Muscle of back (tissue), 11 donors: Measurements from ENCODE around the gene WWOX. TPM values are rescaled to one million over a fixed set of nuclear protein-coding genes. Genes with fewer than 3 reads are reported as not detected.
A peak's percentile ranks its signal among the peaks of the same experiment; 100 is the strongest.

Experiments
- DNase-seq, 3 donors: peaks; one replicate each; pipeline versions ENCODE4 v3.0.0 to v3.0.0-alpha.2; 2013
- polyA plus RNA-seq, 10 donors: library from polyadenylated mRNA; unstranded; fragments of 120-200 nt; gene quantifications; one replicate each; pipeline ENCODE4 v1.2.1, GENCODE V29; 2013; ENCODE audit not compliant: insufficient read length in 10 of 10

Gene WWOX
- polyA plus RNA-seq, 10 donors = 7.8 to 14.7 (median 12.8) TPM

DNA sequence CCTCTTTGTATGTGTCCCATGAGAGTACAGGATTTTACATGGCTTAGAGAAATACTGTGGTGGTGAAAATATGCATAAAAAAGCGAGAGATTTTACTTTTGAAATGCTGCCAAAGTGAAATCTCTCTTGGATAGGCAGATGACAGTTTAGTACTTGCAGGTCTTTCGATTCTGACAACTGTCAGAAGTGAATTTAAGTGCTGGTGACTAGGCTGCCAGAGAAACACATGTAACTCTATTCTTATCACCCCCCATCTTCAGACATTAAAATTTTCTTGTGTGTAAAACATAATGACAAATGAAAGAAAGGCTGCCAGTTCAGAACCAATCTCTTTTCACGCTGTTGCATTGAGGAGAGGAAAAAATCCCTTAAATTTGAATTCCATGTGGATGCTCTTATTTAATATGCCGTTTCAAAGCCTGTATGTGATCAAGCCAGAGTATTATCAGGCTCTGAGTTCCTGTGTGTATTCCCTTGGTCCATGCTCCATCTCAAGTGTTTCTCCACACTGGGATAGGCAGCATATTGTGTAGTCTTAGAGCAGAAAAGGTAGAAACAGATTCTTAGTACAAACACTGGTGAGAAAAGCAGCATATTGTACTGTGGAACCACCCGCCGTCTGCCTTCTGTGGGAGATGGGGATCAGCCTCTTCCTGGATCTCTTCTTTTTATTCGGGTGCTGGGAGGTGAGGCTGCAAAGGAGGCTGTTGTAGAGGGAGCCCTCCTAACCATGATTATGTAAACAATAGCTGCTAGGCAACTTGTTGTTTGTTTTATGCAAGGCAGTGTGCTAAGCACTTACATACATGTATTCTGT lies 291.3 kb downstream of the WWOX start:
- peak; percentile 31 to 74 (median 61) for DNase-seq

DNA sequence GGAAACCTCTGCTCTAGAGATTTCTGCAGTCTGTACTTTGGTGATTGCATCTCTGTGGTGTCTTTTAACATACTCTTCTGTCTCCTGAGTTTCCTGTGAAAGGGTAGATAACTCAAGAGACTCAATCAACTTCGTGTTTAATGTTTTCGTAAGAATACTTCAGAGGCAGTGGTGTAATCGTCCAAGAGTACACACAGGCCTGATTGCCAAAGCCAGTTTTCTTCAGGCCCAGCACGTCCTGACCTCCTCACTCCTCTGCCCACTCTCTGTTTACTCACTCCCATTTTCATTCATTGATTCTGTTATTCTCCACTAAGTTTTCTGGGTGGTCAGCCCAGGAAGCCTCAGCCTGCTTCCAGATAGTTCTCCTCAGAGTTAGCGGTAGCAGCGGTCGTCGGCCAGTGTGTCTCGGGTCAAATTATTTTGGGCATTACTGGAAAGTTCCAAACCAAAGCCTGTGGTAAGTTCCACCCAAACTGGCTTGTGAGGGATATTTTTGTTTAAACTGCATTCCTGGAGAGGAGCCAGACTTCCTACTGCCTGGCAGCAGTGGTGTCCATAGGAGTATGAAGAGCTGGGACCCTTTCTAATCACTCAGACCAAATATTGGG lies 293.2 kb downstream of the WWOX start:
- DNase-seq = no peak

DNA sequence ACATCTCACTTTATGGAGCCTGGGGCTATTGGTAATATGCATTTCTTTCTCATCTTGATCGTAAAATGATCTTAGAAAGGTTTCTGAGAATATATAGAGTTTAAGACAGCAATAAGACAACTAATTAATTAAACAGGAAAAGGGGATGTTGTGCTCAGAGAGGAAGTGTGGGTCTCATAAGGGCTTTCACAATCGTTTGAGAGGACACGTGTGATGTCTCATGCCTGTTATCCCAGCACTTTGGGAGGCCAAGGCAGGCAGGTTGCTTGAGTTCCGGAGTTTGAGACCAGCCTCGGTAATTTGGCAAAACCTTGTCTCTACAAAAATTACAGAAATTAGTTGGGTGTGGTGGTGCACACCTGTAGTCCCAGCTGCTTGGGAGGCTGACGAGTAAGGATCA lies 295.6 kb downstream of the WWOX start:
- DNase-seq = no peak

DNA sequence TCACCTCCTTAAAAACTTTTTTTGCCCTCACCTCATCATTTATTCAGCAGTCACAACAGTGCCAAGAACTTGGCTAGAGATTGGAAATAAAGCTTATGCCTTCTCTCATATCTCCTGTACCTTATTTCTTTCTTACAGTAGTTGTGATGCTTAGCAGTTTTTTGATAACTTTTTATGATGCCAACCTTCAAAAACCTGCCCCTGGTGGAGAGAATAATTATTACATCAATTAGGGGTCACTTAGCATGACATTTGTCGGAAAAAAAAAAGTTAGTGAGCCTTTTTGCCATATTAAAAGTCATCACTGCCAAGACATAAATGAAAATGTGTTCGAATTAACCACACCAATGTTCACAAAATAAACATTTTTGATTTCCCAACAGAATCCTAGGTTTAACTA lies 296.6 kb downstream of the WWOX start:
- DNase-seq = no peak

DNA sequence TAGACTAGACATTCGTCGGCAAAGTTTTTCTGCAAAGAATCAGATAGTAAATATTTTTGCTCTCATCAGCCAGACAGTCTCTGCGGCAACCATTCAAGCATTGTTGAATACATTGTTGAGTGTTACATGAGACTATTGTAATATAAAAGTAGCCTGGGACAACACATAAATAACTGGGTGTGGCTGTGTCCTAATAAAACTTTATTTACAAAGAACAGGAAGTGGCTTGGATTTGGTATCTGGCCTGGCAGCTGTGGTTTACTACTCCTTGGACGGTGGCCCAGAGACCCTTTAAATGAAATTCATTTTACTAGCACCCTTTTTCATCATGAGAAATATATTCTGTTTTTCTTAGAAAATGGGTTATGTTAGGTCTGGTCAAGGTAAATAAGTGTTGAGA lies 297.2 kb downstream of the WWOX start:
- no peak for DNase-seq

DNA sequence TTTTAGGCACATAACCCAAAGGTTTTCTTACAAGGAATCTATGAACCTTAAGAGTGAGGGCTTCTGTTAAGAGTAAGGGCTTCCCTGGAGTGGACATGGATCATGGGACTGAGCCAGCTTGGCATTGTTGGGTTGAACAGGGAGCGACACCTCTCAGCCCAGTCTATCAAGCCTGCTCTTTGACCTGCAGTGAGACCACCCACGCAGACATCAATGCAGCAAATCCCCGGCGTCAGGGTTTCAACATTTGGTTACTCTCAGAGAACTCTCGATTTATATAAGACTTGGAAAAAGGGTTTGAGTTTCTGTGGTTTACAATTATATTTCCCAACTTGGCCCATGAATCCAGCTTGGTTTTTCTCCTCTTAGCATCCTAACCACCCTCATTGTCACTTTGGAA lies 299.9 kb downstream of the WWOX start:
- DNase-seq = no peak

DNA sequence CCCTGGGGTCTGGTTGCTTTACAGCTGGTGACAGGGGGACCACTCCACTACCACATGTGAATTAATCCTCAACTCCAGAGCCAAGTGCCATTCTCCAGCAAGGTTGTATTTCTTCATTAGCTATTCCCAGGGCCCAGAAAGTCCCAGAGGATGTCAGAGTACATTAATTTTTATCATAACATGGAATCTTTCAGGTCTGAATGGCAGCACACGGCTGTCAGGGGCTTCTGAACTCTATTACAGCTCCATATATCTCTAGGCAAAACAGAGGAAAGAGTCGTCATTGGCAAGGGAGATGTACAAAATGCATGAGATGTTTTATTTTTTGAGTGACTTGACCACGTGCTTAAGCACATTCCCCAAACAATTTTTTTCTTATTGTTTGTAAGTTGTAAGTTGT lies 303.4 kb downstream of the WWOX start:
- DNase-seq = no peak

DNA sequence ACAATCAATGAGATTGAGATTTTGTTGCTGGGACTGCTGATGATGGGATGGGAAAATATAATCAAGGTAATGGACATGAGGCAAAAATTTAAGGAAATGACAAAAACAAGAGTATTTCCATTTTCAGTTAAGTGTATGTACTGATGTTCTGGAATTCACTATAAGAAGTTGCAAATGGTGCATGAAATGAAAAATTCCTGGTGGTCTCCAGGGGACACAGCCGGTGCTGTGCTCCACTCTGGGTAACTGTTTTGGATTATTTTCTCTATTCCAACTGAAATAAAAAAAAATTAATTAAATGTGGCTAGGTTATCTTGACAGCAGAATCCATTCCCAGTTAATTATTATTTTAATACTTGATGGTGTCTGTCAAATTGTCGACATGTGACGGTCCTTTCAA lies 305.6 kb downstream of the WWOX start:
- DNase-seq = peak in 2 of 3 donors; percentile 53 to 60

DNA sequence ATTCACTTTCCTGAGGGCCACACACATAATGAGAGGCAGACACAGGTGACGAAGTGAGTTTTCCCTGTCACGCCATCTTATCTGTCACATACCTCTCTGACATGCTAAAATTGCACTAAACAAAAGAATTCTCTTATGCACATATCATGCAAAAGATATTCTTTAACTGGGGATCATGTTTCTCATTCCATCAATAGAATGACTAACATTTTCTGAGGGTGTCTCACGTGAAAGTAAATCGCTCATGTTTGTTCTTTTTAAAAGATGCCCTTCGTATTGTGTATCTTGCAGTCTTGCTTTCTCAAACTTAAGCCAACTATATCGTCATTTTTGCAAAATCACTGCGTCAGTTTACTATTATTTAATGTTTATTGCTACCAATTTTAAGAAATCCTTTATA lies 306.4 kb downstream of the WWOX start:
- no peak for DNase-seq

DNA sequence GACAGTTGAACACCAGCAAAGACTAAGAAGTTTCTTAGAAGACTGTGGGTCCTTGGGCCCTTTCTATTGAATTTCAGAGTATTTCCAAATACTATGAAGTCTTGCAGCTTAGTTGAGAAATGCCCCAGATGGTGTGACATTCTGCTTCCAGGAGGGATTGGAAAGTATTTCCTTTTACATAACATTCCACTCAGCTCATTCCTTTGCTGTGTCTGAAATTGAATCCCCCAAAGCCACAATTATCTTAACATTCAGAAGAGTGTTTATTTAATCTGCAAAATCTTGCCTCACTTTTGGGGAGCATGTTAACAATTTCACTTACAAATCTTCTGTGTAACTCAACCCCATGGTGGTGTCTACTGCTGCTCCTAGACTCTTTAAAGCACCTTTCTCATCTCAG lies 307.7 kb downstream of the WWOX start:
- DNase-seq = peak in 1 of 3 donors; percentile 14

DNA sequence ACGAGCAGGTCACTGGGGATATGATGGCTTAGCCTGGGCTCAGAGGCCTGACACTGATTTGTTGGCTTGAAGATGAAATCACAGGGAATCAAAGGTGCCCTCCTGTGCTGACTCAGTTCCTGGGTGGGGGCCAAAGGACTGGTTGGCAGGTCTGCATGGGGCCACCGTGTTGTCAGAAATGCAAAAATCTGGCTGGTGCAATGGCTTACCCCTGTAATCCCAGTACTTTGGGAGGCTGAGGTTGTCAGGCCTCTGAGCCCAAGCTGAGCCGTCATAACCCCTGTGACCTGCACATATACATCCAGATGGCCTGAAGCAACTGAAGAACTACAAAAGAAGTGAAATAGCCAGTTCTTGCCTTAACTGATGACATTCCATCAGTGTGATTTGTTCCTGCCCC lies 314.2 kb downstream of the WWOX start:
- no peak for DNase-seq

DNA sequence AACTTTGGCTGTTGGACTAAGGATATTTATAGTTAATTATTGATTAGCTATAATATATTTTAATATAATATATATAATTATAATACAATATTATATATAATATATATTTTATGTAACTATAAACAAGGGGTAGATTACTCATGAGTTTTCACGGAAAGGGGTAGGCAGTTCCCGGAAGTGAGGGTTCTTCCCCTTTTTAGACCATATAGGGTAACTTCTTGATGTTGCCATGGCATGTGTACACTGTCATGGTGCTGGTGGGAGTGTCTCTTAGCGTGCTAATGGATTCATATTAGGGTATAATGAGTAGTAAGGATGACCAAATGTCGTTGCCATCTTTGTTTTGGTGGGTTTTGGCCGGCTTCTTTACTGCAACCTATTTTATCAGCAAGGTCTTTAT lies 315.6 kb downstream of the WWOX start:
- DNase-seq = no peak

DNA sequence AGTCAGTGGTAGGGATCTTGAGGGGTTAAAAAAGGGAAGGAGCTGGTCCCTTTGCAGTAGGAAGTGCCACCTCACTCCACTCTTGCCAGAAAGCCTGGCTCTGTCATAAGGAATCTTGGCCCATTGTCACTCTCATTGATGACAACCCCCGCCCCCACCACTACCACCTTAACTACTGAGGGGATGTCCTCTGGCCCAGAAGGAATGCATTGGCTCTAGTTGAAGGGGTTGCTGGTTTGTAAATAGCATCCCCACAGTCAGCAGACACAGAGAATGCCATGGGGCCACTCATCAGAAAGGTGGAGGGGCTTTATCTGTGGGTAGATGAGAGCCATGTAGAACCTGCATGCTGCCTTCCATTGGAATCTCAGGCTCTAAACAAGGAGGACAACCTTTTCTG lies 316.2 kb downstream of the WWOX start:
- DNase-seq = no peak

DNA sequence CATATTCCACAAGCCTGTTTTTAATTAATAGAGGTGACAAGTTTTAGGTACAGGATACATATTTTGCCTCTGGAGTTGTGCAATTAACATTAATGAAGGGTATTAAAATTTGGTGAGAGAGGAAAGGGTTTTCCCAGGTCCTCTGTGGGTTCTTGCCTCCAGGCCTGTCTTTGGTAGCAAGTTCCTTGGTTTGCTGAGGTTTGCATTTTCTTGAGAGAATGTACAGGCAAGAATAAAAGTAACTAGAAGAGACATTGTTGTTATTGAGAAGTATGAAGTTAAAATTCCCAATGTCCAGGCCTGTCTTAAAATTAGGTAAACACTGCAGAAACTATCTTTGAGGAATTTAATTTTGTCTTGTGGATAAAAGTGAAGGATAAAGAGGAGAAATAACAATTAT lies 316.9 kb downstream of the WWOX start:
- no peak for DNase-seq

DNA sequence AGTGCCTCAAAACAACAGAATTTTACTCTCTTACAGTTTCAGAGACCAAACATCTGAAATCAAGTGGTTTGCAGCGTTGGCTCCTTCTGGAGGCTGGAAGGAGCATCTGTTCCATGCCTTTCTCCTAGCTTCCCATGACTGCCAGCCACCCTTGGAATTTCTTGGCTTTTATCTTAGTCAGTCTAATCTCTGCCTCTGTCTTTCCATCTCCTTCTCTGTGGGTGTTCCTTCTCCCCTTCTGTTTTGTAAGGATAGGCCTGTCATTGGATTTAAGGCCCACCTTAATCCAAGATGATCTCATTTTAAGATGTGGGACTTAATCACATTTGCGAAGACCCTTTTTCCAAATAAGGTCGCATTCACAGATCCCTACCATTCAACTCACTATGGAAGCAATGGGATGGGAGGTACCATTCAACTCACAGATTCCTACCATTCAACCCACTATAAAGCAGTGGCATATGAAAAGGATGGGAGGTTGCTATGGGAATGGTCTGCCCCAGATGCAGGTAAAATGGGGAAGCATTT lies 321.8 kb downstream of the WWOX start:
- DNase-seq = no peak

DNA sequence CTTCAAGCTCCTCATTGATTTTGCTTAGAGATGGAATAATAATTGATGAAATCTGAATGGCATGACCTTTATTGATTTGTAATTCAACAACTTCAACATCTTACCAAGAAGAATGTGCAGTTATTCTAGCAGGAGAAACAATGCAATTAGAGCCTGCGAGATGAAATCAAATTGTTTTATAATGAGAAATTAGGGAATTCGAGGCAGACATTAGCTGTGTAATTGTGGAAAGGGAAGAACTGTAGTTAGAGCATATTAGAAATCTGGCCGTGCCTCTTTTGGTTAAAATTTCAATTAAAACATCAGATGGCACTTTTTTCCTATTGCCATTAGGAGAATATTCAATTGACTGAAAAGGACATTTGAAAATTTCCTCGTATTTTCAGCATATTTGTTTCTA lies 325.8 kb downstream of the WWOX start:
- DNase-seq = no peak

DNA sequence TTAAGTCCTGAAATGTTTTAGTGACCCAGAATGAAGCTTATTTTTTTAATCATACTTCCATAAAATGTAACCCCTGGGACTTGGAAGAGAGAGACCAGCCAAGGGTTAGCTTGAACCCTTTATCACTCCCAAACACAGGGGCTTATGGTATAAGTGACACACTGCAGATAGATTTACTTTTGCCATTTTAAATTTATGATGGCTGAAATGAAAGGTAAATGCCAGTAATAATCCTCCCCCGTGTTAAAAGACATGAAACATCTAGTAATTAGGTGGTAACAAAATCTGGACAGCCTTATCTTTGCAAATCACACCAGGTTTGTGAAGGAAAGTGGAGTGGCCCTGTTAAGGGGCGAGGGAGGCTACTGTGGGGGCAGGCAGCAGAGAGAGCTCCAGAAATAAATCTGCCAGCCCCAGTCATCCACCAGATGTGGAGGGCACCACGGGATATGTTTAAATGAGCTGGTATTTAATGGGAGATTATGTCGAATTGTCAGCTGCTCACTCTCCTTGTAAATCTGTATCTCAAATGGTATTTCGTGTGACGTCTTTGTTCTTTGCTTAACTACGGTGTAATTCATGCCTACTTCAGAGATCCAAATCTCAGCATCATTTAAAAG lies 326.5 kb downstream of the WWOX start:
- peak in 1 of 3 donors; percentile 44 for DNase-seq

DNA sequence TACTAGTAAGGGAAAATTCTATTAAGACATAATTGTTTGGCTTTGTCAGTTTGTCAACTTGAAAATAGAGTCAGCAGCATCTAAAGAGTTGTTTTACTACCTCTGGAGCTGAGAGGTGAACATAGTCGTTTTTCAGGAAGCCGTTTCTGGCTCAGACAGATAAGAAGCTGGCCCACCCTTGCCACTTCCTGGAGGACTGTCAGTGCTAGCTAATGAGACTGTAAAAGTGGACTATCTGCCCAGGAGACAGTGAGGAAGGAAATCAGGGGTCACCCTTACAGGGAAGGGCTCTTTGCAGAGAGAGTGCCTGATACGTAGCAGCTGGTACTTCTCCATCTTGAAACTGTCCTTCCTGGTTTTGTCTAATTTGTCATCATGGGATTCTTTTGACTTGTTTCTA lies 328.7 kb downstream of the WWOX start:
- no peak for DNase-seq

DNA sequence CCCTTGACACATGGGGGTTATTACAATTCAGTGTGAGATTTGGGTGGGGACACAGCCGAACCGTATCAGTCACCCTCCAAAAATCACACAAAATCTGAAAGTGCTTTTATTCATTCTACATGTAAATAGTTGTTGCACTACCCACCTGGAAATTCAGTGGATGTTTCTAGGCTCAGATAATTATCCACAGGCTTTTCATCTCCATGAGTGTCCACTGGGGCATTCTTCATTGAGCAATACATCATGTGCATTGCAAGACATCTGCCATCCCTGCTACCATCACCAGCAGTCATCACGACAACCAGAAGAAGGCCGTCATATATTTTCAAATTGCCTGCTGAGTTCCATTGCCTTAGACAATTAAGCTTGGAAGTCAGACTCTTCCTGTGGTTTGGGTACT lies 330.8 kb downstream of the WWOX start:
- DNase-seq = no peak

DNA sequence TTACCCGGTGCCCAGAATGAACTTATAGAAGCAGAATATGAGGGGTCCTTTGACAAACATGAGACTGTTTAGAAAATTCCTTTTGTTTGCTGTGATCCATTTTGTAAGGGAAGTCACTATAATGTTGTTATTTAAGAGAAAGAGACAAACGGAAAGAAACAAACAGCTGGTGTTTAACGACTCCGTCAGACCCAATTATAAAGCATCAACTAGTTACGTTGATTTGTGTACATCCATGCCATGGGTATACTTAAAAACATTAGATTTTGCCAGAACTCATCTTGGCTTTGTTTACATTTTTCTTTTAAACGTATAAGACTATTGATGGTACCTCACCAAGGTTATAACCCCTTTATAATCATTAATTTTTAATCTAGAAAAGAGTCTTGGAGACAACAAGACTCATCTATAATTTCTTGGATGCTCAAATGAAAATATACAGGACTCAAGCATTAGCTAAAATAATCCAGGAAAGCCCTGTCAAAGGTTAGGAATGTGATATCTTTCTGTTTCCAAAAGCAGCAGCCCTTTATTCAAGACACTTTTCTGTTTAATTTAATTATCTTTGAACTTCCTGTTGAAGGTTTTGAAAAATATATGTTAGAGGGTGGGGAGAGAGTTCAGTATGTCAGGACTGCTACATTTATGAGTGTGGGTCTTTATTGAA lies 331.7 kb downstream of the WWOX start:
- no peak for DNase-seq

DNA sequence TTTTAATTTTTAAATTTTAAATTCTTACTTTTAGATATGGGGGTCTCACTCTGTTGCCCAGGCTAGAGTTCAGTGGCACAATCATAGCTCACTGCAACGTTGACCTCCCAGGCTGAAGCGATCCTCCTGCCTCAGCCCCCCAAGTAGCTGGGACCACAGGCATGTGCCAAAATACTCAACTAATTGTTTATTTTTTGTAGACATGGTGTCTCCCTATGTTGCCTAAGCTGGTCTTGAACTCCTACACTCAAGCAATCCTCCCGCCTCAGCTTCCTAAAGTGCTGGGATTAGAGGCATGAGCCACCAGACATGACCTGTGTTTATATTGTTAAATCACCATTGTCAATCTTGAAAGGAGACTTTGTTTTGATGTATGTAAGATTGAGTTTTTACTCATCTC lies 332.2 kb downstream of the WWOX start:
- no peak for DNase-seq

DNA sequence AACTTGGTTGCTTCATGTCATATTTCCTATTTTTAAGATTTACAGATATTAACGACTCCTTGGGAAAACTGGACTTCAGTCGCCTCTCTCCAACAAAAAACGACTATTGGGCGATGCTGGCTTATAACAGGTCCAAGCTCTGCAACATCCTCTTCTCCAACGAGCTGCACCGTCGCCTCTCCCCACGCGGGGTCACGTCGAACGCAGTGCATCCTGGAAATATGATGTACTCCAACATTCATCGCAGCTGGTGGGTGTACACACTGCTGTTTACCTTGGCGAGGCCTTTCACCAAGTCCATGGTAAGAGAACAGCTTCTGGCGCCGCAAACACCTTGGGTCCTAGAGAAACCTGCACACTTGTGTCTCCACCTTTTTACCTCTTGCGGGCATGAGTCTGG lies 333.0 kb downstream of the WWOX start:
- no peak for DNase-seq

DNA sequence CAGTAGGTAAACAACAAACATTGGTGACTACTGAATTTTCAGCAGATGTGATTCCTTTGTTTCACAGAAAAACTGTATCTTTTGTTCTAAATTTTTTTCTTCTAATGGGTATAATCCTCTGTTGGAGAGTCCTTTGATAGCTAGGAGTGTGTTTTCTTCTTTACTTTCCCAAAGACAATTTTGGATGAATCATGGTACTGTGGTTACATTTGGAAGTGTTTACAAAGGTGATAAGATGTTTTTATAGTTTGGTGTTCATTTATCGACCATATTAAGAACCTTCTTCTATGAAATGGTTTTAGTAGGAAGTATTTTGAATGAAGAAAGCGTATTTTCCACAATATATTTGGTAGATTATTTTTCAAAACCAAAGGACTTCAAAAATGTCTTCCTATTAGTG lies 333.7 kb downstream of the WWOX start:
- DNase-seq = no peak
